ENCODE results near the gene LRTM2.

Gene LRTM2

GRCh38 chr12:1820191-1820895, at the start of gene LRTM2:
TSS of gene LRTM2 (plus strand) at chr12:1820565. CDS start at chr12:1828149, 7,584 bp downstream.
- no peak for DNase-seq (ENCODE audit: low read depth)

- no peak for DNase-seq (ENCODE audit: low read depth)
Observed at GRCh38 chr12:1773937-1774655, 46.3 kb upstream of the LRTM2 start.

GRCh38 chr12:1776170-1776921, 44.0 kb upstream of the LRTM2 start:
- DNase-seq (ENCODE audit: low read depth) = no peak

GRCh38 chr12:1777798-1778197, 42.6 kb upstream of the LRTM2 start:
- no peak for DNase-seq (ENCODE audit: low read depth)

- DNase-seq (ENCODE audit: low read depth) = no peak
Observed at GRCh38 chr12:1778911-1779310, 41.5 kb upstream of the LRTM2 start.

GRCh38 chr12:1779783-1780182, 40.6 kb upstream of the LRTM2 start:
- no peak for DNase-seq (ENCODE audit: low read depth)

- DNase-seq (ENCODE audit: low read depth) = no peak
Observed at GRCh38 chr12:1781772-1782171, 38.6 kb upstream of the LRTM2 start.

- DNase-seq (ENCODE audit: low read depth) = no peak
Observed at GRCh38 chr12:1782215-1782614, 38.1 kb upstream of the LRTM2 start.

- no peak for DNase-seq (ENCODE audit: low read depth)
Observed at GRCh38 chr12:1787714-1788113, 32.7 kb upstream of the LRTM2 start.

GRCh38 chr12:1790444-1790843, 29.9 kb upstream of the LRTM2 start:
- no peak for DNase-seq (ENCODE audit: low read depth)

- no peak for DNase-seq (ENCODE audit: low read depth)
Observed at GRCh38 chr12:1791104-1791841, 29.1 kb upstream of the LRTM2 start.

- DNase-seq (ENCODE audit: low read depth) = no peak
Observed at GRCh38 chr12:1792406-1792805, 28.0 kb upstream of the LRTM2 start.

GRCh38 chr12:1793426-1794210, 26.7 kb upstream of the LRTM2 start:
- DNase-seq (ENCODE audit: low read depth) = no peak

- no peak for DNase-seq (ENCODE audit: low read depth)
Observed at GRCh38 chr12:1794440-1795090, 25.8 kb upstream of the LRTM2 start.

- DNase-seq (ENCODE audit: low read depth) = no peak
Observed at GRCh38 chr12:1795221-1795784, 25.1 kb upstream of the LRTM2 start.

- peak; percentile 95 for DNase-seq (ENCODE audit: low read depth)
Observed at GRCh38 chr12:1795785-1796514, 24.4 kb upstream of the LRTM2 start.

- DNase-seq (ENCODE audit: low read depth) = peak; percentile 41
Observed at GRCh38 chr12:1796515-1797010, 23.8 kb upstream of the LRTM2 start.

- peak; percentile 58 for DNase-seq (ENCODE audit: low read depth)
Observed at GRCh38 chr12:1797011-1797901, 23.1 kb upstream of the LRTM2 start.

Measured in activated T-cell treated with anti-CD3 and anti-CD28 coated beads for 48 hours (primary cell).